T-helper 2 cell (primary cell): ENCODE data around the gene BEND6.

ENCODE experiments used
- DNase-seq, 5 experiments: peaks; one replicate each; pipeline versions ENCODE4 v3.0.0 to v3.0.0-alpha.2; 2012 to 2022

Gene BEND6

DNA sequence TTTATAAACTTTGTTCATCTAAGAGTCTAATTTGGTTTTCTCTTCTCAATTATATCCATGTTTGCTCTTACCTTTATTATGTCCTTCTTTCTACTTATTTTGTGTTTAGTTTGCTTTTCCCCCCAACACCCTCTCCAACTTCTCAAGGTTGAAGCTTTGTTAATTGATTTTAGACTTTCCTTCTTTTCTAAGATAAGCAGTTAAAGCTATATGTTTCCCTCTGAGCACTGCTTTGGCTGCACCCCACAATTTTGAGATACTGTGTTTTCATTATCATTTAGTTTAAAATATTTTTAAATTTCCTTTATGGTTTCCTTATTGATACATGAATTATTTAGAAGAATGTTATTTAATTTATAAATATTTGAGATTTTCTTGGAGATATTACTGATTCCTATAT is 13.9 kb upstream of the BEND6 start:
- no peak for DNase-seq

DNA sequence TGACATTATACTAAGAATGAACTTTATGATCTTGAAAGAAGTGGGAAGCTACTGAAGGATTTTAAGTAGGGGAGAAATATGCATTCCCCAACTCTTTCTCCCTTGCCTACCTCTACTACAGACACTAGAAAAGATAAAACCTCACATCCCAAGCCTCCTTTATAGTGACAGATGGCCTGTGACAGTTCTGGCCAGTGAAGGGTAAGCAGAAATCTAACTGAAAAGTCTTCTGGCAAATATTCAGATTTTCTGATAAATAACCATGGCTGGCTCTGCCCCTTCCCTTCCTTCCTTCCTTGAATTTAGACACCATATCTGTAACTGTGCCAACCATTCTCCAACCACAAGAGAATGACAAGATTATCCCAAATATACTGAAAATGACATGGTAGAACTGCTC is 10.2 kb upstream of the BEND6 start:
- no peak for DNase-seq

DNA sequence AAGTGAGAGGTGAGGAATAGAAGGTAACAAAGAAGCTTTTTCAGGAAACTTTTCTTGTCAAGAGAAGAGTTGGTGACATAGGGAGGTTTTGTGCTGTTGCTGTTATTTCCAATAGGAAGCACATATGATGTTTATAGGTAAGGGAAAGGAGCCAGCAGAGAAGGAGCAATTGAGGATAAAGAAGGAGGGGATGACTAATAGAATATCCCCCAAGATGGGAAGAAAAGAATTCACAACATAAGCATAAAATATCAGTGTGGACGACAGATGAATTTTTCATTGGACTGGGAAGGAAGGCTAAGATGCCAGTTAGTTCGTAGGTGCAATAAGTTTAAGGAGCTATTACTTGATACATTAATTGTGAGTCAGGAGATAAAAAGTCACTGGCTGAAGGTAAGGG is 8.5 kb upstream of the BEND6 start:
- no peak for DNase-seq

DNA sequence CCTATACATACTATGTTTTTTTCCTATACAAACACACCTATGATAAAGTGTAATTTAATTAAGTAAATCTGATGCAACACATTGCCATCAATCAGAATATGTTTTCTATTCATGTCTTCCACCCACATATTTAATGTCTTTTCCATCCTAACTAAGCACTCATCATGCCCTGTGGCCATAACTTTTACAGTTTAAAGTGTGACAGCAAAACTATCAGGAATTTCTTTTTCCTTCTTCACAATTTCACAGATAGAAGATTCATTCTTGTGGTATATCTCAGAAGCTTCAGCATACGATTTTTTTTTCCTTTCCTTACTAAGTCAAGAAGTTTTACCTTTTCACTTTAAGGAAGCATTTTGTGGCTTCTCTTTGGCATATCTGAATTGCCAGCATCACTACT is 7.0 kb upstream of the BEND6 start:
- DNase-seq: no peak

DNA sequence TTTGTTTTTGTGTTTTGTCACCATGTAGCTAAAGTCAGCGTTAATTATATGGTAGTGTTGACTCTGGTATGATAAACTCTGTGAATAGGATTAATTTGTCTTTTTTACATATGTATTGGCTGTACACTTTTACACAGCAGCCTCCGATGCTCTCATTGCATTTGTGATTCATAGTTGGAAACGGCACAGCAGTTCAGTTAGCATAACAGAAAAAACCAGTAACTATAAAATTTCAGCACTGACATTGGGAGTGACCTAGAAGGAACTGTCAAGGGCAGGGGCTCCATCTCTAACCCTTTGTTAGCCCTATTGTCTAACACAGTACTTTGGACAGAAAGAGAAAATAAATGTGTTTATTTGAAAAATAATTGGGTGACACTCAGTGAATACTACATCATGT is 5.6 kb upstream of the BEND6 start:
- DNase-seq: no peak

DNA sequence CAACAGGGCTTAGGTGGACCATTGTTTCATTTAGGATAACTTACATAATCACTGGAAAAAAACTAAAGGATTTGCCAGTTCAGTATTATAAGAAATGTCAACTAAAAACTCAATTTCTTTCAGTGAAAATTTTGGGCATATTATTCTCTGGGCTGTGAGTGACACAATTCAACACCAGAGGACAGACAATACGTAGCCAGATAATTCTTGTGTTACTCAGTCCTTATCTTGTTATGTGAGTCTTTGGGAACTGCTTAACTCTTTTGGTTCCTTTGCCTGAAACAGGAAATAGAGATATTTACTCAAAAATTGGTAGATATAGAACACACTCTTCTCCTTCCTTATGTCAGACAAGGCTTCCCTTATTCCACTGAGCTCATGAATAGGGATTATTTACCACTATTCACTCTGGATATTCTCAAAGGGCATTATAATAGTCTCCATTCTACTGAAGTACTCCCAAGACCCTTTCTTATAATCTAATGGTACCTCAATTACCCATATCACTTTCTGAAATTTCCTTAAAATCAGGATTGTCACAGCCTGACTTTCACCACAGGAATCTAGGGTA is 4.9 kb upstream of the BEND6 start:
- no peak for DNase-seq

DNA sequence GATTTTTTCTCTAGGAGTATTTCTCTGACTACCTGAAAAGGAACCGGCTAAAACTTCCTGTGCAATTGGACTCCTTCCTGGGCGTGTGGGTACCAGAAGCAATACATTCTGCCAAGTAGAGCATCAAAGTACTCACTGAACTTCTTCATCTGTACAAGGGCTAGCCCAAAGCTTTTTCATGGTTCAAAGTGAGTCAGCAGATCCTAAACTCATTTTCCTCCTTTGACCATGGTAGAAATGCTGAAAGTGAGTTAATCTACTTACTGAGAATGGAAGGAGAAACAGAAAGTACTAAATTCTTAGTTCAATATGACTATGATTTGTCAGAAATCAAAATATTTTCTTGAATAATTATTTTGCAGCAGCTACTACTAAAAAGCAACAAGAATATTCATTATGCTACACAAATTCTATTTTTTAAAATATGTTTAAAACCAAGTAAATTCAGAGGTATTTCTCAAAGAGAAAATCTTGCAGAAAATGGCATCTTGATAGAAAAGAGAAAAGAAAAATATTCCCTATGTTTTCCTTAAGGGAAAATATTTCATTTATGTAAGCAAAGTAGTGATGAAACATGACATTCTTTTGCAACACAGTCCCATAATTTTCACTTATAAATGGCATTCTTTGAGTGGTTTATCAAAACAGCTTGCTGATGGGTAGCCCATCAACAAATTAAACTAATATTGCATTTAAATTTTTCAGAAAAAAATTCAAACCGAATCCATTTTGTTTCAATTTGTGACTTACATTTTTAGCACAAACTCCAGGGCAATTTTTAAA is 3.7 kb upstream of the BEND6 start:
- peak in 1 of 5 experiments; percentile 39 for DNase-seq

DNA sequence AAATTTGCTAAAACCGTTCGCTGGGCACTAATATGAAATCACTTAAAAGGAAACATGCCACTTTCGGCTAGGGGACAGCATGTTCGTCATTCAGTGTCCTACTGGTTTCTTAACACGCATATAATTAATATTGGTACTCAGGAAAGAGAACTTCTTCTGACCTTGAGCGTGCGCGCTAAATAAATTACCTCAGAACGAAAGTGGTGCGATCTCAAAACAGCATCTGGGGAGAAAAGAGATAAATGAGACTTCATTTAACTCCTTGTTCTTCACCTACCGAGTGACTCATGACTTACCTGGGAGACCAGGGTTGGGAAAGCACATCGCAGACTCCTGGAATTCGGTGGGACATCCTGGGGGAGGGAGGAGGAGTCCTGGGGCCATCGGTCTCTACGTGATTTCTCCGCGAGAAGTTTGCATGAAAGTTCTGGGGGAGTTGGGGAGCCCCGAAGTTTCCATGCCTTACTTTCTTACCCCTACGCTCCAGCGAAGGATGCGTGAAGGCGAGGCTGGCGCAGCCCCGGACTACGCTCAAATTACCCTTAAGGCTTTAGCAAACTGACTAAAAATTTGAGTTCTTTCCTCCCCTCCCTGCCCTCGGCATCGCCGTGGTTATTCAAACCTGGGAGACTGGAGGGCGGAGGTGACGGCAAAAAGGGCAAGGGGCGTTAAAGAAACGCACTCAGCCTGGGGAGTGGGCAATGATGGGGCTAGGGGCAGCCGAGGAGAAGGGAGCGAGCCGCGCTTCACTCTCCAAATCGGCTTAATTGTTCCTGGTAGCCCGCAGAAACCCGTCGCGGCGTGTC is 1.1 kb upstream of the BEND6 start:
- DNase-seq: peak in 1 of 5 experiments; percentile 53

DNA sequence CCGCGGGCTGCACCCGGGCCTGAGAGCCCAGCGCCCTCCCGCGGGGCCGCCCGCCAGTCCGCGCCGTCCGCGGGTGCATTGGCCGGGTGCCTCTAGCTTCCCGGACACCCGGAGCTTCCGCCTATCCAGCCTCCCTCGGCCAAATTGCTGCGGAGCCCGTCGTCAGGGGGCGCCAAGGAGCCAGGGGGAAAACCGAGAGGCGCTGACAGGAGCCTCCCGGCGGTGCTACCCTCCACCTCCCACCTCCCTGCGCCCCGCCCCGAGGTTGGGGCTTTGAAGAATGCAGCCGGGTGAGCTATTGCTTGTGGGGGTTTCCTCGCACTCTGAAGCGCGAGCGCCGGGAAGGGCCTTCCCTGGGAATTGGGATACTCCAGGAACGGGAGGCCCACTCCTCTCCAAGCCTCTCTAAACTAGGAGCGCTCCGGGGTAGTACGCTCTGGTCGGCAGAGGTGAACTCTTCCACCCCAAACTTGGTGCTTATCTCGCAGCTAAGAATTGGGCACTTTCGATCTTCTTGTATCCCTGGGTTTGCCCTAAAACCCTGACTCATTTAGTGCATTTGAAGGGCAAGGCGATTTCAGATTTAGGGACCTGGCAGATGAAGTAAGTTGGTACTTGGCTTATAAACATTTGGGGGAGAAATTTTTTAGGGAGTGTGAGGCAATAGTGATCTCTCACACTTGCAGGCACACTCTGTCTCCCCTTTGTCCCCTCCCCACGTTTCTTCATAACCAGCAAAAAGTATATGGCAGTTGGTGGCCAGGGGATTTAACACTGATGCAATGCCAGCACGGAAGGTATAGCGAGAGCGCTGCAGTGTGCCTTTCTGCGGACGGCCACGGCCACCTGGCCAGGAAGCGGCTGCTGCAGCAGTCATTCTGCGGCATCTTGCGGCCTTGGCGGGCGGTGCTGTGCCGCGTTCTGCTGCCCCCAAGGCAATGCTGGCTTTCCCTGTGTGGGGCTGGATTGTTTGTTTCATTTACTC is 556 bp downstream of the BEND6 start:
- peak in 4 of 5 experiments; percentile 11 to 80 (median 41) for DNase-seq

DNA sequence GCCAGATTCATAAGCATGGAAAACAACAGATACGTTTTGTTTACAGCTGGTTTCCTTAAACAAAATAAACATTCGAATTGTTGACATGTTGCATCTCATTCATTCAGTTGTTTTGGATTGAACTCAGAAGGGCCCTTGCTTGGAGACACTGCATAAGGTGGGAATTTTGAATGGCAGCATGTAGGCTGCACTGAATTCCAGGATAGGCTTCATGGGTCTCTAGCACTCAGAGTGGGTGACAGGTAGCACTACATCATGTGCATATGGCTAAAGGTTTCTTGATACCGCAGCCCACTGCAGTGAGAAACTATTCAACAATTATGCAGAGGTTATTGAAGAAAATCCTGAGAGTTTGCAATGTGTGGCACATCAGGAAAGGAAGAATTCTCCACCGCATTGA is 1.6 kb downstream of the BEND6 start:
- no peak for DNase-seq

DNA sequence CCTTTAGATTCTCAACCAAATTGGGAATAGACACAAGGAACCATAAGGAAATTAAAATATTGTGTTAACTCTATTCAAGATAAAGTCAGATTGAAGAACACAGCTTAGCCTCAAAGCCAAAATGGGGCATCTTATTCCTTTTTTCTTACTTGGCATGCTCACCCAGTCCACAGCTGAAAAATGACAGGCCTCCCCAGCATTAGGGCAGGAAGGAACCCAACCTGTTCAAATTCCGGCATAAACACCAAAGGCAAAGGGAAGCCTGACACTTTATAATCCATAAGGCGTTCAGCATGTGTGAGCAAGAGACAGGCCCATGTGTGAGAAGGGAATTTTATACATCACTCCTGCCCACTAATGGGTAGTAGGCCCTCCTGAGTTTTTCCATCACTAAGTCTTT is 2.9 kb downstream of the BEND6 start:
- no peak for DNase-seq

DNA sequence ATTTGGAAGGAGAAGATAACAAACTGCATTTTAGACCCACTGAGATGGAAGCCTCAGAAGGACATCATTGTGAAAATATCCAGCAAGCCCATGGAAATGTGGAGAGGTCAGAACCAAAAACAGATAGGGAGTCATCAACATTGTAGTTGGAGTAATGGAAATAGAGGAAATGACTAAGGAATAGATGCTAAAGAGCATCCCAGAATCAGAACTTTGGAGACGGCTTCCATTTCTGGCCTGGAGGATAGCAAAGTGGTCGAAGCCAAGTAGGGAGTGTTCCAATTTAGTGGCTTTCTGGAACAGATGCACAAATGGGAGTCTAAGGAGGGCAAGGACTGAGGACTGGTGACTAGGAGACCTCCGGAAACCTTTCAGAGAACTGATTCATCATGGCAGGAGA is 3.6 kb downstream of the BEND6 start:
- no peak for DNase-seq

DNA sequence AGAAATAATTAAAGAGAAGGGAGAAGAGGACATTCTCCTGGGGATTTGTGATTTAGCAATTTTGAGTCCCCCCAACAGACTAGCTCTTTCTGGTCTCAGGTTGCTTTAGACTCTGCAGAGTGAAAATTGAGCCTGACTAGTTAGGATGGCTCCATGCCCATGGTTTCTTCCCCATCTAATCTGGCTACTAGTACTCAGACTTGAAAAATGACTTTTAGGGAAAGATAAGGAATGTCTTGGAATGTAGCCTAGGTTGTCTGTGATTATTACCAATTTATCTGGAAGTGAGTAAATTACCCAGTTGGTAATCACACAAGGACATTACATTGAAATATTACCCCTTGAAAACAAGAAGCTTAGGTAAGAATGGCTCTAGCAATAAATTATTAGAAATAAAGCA is 4.2 kb downstream of the BEND6 start:
- no peak for DNase-seq

DNA sequence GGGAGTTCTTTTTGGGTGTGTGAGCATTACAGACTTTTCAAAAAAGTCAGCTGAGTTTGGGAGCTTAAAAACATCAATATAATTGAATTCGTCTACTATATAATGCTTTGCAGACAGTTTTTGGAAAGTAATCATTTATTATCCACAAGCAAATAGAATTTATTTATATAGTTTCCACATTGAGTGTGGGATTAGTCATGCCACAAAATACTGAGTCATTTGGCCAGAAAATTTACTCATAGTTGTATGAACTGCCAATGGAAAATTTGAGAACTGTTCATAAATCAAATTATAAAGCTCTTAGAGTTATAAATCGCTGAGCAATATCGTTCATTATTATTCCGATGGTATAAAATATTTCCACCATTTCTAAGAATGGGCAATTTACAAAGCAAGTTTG is 5.0 kb downstream of the BEND6 start:
- DNase-seq: no peak

DNA sequence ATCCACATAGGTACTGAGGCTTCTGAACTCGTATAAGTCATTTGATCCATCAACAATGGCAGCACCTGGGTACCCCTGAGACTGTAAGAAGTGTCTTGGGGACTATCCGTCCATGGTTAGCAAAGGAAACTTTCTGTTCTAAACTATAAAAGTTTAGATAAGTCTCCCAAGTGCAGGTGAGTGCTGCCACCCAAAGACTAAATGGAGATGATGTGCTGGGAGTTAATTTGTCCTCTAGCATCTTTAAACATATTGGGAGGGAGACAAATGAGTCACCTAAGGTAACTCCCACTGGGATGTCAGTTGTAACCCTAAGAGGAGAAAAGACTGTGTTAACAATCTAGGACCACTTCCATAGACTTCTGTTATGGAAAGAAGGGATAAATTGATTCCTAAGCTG is 6.2 kb downstream of the BEND6 start:
- DNase-seq: no peak

DNA sequence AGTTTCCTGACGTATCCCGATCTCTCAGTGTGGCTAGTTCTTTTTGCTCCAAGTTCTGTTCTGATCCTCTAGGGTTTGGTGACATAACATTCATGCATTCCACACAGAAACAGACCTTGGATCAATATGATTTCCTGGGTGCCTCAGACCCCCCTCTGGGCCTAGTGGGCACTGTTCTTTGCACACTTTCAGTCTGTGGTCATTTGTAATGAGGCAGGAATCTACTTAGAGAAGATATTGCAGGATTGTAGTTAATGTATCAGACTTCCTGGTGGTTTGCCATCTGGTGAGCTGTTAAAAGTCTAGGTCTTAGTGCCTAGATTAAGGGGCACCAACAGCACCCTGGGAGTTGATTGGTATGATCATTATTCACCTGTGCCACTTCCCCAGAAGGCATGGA is 7.5 kb downstream of the BEND6 start:
- no peak for DNase-seq

DNA sequence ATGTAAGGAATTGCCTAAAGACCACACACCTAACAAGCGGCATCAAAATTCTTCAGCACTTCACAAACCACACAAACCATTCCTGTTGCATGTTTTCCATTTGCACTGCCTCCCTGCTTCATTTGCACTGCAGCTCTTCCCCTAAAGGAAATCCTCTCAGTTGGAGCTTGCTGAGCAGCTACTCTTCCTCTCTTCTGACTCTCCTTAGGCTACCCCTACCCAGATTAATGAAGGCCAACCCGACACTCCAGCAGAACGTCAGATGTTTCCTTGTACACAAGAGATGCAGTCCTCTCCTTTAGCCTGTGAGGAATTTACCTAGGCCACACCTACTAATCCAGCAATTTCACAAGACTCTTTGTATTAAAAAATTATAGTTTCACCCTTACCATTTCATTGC is 8.1 kb downstream of the BEND6 start:
- no peak for DNase-seq

DNA sequence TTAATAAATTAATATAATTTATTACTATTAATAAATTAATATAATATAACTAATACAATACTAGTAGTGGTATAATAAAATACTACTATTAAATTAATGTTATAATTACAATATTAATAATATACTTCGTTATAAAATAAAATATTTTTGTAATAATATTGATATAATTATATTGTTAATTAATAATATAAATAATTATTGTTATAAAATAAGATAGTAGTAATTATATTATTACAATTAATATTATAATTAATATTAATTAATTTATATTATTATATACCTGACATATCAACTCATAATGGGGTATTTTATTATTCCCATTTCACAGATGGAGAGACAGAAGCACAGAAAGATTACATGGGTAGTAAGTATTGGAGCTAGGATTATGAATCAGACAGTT is 8.9 kb downstream of the BEND6 start:
- no peak for DNase-seq

DNA sequence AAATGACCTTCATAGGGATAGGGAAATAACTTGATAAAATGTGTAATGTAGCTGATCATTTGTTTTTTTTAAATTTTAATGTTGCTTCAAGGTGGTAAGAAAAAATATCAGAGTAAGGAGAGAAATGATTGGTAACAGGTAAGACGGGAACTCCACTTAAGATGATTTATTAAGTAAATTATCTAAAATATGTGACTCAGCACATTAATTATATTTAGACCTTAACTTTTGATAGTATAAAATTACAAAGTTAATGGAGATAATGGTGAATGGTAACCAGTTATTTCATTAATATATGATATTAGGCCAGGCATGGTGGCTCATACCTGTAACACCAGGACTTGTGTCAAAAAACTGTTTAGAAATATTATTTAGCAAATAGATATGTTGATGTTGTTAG is 10.2 kb downstream of the BEND6 start:
- DNase-seq: no peak

DNA sequence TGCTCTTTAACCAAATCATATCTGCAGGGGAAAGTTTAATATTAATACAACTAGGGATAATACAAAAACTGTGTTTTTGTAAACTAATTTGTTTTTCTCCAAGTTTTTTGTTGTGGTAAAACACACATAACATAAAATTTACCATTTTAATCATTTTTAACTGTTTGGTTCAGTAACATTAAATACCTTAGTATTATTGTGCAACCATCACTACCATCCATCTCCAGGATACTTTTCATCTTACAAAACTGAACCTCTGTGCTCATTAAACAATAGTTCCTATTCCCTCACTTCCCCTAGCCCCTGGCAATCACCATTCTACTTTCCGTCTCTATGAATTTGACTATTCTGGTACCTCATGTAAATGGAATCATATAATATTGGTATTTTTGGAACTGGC is 15.9 kb downstream of the BEND6 start:
- DNase-seq: no peak

DNA sequence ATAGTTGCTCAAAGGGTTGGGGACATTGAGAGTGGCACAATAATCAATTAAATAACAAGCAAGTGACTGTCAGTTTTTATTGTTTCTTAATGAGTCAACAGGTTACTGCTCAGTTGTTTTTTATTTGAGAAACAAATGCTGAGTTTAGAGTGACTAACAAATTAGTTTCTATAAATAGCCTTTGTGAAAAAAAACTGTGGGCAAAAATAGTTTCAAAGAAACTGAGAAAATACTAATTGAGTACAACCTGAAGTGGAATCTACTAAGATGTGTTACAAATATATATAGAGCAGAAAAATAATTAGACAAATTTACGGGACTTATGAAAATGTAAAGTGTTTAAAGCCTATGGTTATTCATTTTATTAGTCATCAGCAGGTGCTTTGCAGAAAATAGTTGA is 22.3 kb downstream of the BEND6 start:
- DNase-seq: no peak

DNA sequence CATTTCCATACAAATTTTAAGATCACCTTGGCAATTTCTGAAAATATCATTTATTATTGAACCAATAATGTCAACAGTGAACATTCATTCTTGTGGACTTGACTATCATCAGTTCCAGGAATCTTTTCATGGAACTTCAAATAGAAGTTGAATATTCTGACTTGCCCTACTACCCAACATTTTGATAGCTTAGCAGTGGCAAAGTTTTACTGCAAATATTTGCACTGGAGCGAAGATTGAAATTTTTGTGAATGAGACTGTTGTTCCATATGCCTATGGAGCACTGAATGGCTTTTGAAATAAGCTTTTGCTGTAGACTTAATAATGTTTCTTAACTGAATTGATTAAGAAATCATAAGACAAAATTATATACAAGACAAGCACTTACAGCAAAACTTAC is 23.6 kb downstream of the BEND6 start:
- DNase-seq: no peak

DNA sequence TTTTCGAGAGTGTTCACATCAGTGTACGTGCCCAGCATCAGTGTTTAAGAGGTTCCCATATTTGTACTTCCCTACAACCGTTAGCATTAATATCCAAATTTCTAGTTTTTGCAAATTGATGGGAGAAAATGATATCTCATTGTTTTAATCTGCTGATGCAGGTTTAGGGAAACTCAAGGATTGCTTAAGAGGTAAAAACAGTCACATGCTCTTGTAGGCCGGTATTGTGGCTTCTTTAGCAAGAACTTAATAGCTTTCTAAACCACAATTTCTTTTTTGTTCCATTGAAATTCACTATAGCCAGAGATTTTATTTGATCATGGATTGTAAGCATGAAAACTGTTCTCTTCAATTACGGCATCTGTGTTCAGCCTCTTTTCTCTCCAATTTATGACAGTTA is 29.5 kb downstream of the BEND6 start:
- no peak for DNase-seq
